Measurements from ENCODE around the gene CTNNBL1. TPM values are rescaled to one million over a fixed set of nuclear protein-coding genes. Genes with fewer than 3 reads are reported as not detected.

Gene CTNNBL1
- total RNA-seq, 6 experiments from 2014 or later, result 16.3 to 41.8 (median 28.8) TPM

DNA sequence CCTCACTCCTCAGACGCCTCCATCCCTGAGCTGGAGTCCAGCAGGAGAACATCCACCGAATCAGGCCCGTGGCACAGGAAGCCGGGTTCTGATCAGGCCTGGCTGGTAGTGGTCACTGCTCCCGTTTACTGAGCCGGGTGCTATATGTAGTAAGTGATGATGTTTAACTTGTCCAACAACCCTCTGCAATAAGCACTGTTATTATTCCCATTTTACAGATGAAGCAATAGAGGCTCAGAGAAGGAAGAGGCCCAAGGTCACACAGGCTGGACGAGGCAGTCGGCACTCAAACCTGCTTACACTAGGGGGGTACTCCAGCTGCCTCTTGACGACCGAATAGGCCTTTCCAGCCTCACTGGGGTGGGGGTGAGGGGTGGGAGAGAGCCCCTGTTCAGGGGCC is 194.8 kb downstream of the CTNNBL1 start:
- intact Hi-C loops (cut with DNase I), result no loop called here
- H3K4me3 ChIP-seq, result no peak overlapping the region
- WGBS (ENCODE audit: insufficient coverage, low coverage, low lambda C conversion rate, missing lambda C conversion rate), result 91% methylated on average over 4 of the region's 10 CpGs

DNA sequence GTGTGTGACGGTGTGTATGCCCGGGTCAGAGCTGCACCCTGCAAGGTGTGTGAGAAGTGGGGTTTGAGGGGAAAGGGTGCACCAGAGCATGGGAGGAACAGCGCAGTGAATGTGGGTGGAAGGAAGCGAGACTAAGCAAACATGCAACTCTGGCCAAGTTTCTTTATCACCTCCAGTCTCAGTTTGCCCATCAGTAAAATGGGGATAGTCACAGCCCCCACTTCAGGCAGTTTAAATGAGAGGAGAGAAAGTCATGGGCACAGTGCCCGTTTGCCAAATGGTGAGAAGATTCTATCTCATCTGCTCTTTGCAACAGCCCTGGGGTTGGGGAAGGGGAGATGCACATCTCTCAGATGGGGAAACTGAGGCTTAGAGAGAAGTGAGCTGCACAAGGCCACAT is 196.3 kb downstream of the CTNNBL1 start:
- Histone ChIP-seq H3K4me1 (peaks cover 0 to 6% (median 0%) of the 10 kb centered on the region in 4 donors), H3K4me3 (no peak overlapping the region), H3K27ac (no peak overlapping the region), H3K27me3 (no peaks in the 10 kb centered on the region), H3K9me3 (no peaks in the 10 kb centered on the region), H3K36me3 (no peaks in the 10 kb centered on the region)
- ATAC-seq (no peak), DNase-seq (no peak)
- intact Hi-C loops (cut with DNase I), result no loop called here
- 91% methylated on average over 4 of the region's 5 CpGs for WGBS (ENCODE audit: insufficient coverage, low coverage, low lambda C conversion rate, missing lambda C conversion rate)
- no peak for TF ChIP-seq POLR2A (IDR thresholded peaks at IDR 0.05)
- TF ChIP-seq, protein P1, sequence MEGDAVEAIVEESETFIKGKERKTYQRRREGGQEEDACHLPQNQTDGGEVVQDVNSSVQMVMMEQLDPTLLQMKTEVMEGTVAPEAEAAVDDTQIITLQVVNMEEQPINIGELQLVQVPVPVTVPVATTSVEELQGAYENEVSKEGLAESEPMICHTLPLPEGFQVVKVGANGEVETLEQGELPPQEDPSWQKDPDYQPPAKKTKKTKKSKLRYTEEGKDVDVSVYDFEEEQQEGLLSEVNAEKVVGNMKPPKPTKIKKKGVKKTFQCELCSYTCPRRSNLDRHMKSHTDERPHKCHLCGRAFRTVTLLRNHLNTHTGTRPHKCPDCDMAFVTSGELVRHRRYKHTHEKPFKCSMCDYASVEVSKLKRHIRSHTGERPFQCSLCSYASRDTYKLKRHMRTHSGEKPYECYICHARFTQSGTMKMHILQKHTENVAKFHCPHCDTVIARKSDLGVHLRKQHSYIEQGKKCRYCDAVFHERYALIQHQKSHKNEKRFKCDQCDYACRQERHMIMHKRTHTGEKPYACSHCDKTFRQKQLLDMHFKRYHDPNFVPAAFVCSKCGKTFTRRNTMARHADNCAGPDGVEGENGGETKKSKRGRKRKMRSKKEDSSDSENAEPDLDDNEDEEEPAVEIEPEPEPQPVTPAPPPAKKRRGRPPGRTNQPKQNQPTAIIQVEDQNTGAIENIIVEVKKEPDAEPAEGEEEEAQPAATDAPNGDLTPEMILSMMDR (IDR thresholded peaks at IDR 0.05), result no peak

More for the DNA sequence above, 194.8 kb downstream of the CTNNBL1 start:
- Histone ChIP-seq H3K27me3 (no peaks in the 10 kb centered on the region), H3K27ac (no peak overlapping the region), H3K4me1 (peaks cover 0 to 6% (median 0%) of the 10 kb centered on the region in 4 donors), H3K9me3 (no peaks in the 10 kb centered on the region), H3K36me3 (no peaks in the 10 kb centered on the region)
- TF ChIP-seq POLR2A (IDR thresholded peaks at IDR 0.05), result no peak
- TF ChIP-seq, protein P1 (IDR thresholded peaks at IDR 0.05), result no peak
- ATAC-seq (no peak), DNase-seq (no peak)

DNA sequence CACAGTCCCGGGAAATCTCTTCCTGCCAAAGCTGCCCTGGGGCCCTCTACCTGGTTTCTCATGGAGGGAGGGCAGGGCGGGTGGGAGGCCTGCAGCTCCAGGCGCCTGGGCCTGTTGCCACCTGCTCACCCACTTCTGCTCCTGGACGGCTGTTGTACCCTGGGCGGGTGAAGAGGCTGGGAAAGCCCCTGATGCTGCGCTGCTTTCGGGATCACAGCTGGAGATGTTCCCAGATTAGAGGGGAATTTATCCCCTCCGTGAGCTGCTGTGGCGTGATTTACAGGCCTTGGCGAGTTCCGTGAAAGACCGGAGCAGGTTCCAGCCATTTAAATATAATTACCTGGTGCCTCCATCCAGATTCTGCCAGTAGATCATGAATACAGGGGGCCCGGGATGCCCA is 196.8 kb downstream of the CTNNBL1 start:
- no peaks in the 10 kb centered on the region for H3K9me3 ChIP-seq
- no peak for ATAC-seq
- peaks cover 0 to 6% (median 0%) of the 10 kb centered on the region in 4 donors for H3K4me1 ChIP-seq
- no peaks in the 10 kb centered on the region for H3K36me3 ChIP-seq
- H3K27ac ChIP-seq, result no peak overlapping the region
- no CpG with 5 or more reads among the region's 13 CpGs for WGBS (ENCODE audit: insufficient coverage, low coverage, low lambda C conversion rate, missing lambda C conversion rate)
- no peak for DNase-seq
- no peak overlapping the region for H3K4me3 ChIP-seq
- intact Hi-C loops (cut with DNase I), result no loop called here
- TF ChIP-seq, protein P1 (IDR thresholded peaks at IDR 0.05), result no peak
- no peak for TF ChIP-seq POLR2A (IDR thresholded peaks at IDR 0.05)
- no peaks in the 10 kb centered on the region for H3K27me3 ChIP-seq

DNA sequence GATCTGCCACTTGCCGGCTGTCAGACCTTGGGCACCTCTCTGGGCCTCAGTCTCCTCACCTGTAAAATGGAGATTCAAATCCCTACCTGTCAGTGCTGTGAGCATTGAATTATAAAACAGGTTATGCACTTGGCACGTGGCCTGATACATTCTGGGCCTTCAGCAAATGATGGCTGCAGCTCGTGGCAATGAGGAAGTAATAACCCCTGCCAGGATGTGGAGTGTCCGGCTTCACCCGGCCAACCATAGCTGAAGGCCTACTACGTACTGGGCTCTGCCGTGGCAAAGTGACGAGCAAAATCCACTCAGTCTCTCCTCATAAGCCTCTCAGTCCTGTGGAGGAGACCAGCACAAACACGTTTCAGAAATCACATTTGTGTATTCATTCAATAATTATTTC is 198.2 kb downstream of the CTNNBL1 start:
- no peak overlapping the region for H3K4me3 ChIP-seq
- no peaks in the 10 kb centered on the region for H3K36me3 ChIP-seq
- no peak for DNase-seq
- no peak overlapping the region for H3K27ac ChIP-seq
- no peak for ATAC-seq
- H3K27me3 ChIP-seq, result no peaks in the 10 kb centered on the region
- 54% methylated on average over 5 of the region's 9 CpGs for WGBS (ENCODE audit: insufficient coverage, low coverage, low lambda C conversion rate, missing lambda C conversion rate)
- H3K9me3 ChIP-seq, result no peaks in the 10 kb centered on the region
- no peak for TF ChIP-seq POLR2A (IDR thresholded peaks at IDR 0.05)
- H3K4me1 ChIP-seq, result no peaks in the 10 kb centered on the region
- intact Hi-C loops (cut with DNase I), result no loop called here

DNA sequence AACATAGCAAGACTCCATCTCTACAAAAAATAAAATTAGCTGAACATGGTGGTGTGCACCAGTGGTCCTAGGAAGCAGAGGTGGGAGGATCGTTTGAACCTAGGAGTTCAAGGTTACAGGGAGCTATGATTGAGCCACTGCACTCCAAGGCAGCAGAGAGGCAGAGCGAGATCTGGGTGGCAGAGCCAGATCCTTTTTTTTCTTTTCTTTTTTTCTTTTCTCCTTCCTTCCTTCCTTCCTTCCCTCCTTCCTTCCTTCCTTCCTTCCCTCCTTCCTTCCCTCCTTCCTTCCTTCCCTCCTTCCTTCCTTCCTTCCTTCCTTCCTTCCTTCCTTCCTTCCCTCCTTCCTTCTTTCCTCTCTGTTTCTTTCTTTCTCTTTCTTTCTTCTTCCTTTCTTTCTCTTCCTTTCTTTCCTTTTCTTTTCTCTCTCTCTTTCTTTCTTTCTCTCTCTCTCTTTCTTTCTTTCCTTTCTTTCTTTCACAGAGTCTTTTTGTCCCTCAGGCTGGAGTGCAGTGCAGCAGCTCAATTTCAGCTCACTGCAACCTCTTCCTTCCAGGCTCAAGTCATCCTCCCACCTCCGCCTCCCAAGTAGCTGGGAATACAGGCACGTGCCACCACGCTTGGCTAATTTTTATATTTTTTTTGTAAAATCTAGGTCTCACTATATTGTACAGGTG is 199.9 kb downstream of the CTNNBL1 start:
- 55% methylated on average over 2 of the region's 5 CpGs for WGBS (ENCODE audit: insufficient coverage, low coverage, low lambda C conversion rate, missing lambda C conversion rate)
- intact Hi-C loops (cut with DNase I), result no loop called here
- Histone ChIP-seq H3K4me3 (no peak overlapping the region), H3K27me3 (no peaks in the 10 kb centered on the region), H3K9me3 (no peaks in the 10 kb centered on the region), H3K36me3 (no peaks in the 10 kb centered on the region), H3K27ac (no peak overlapping the region), H3K4me1 (no peaks in the 10 kb centered on the region)
- TF ChIP-seq, protein P1 (IDR thresholded peaks at IDR 0.05), result no peak
- no peak for TF ChIP-seq POLR2A (IDR thresholded peaks at IDR 0.05)
- no peak for DNase-seq
- no peak for ATAC-seq
